Measurements from ENCODE around the gene TBCD.

- TF ChIP-seq EZH2 (IDR thresholded peaks at IDR 0.05; ENCODE audit: borderline replicate concordance, low read length) (no peak), CTCF (conservative IDR thresholded peaks at IDR 0.05 in 1 of 2, IDR thresholded peaks at IDR 0.05 in 1 of 2; ENCODE audit: extremely low read depth in 1 of 2, insufficient read depth in 1 of 2, low read depth in 1 of 2, low read length in 2 of 2) (peak in 1 of 2 donors; percentile 7)
Measured at GRCh38 chr17:82871056-82871775, 119.4 kb downstream of the TBCD start.

All from mammary epithelial cell (primary cell).